Left ventricle myocardium inferior (tissue), 1 donor: Measurements from ENCODE around the gene SEC62. TPM values are rescaled to one million over a fixed set of nuclear protein-coding genes. Genes with fewer than 3 reads are reported as not detected.
A peak's percentile ranks its signal among the peaks of the same experiment; 100 is the strongest.

Experiments
- DNase-seq: peaks from one replicate; pipeline ENCODE4 v3.0.0-alpha.2; 2020
- H3K27ac ChIP-seq: fragments of 200-600 bp; replicated peaks from 2 replicates; pipeline ENCODE4 v1.8.0; 2021
- H3K27me3 ChIP-seq: fragments of 200-600 bp; 2 replicates; pipeline ENCODE4 v1.8.0; 2021; ENCODE audit warnings: low read depth
- H3K36me3 ChIP-seq: fragments of 200-600 bp; 2 replicates; pipeline ENCODE4 v1.8.0; 2021
- H3K4me1 ChIP-seq: fragments of 200-600 bp; 2 replicates; pipeline ENCODE4 v1.8.0; 2021
- H3K4me3 ChIP-seq: fragments of 200-600 bp; 2 replicates; pipeline ENCODE4 v1.8.0; 2021; ENCODE audit warnings: mild to moderate bottlenecking, moderate library complexity
- H3K9me3 ChIP-seq: fragments of 200-600 bp; replicated peaks from 2 replicates; pipeline ENCODE4 v1.8.0; 2021
- CTCF ChIP-seq: fragments of 200-600 bp; IDR thresholded peaks from 2 replicates; pipeline ENCODE4 v1.8.0; 2021; ENCODE audit warnings: antibody characterized with exemption, mild to moderate bottlenecking, borderline replicate concordance
- intact Hi-C: fragments of 100-400 bp; cut with micrococcal nuclease; formaldehyde crosslinking; loops from one replicate; pipeline ENCODE4 v1.11.0; 2022
- total RNA-seq: library from RNA; stranded (reverse); fragmentation: NEBNext Ultra II Directional; extraction: Animal tissue kit (Norgen Biotek cat#: 25700); gene quantifications from one replicate; pipeline ENCODE4 v1.2.1, GENCODE V29; 2021
- donor health status: DM: no; HTN: yes; CAD: no; lungs with severe emphysema.

SEC62 gene
- total RNA-seq, 1 donor from 2014 or later: 76.5 TPM

GRCh38 chr3:169998668-169999131, 32.1 kb downstream of the SEC62 start:
- Histone ChIP-seq H3K27me3 (no peaks in the 10 kb centered on the region), H3K9me3 (no peaks in the 10 kb centered on the region), H3K4me1 (peaks cover 27% of the 10 kb centered on the region), H3K36me3 (peaks cover 28% of the 10 kb centered on the region), H3K27ac (no peak overlapping the region), H3K4me3 (no peak overlapping the region)
- intact Hi-C loops: no loop called here
- DNase-seq: no peak
- no peak for TF ChIP-seq CTCF

DNA sequence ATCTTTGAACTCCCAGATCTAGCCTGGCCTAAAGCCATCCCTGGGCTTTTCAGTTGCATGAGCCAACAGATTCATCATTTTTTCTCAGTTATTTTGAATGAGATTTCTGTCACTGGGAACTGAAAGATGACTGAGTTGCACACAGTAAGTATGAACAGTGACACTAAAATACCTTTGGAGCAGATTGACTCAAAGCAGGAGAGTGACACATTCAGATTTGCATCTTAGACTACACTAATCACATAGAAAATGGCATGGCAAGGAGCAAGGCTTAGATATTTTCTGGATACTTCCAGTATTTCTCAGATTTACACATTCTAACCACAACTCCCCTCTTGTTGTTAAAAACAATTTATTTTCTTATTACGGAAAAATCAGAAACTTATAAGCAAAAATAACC, 32.8 kb downstream of the SEC62 start:
- intact Hi-C loops: no loop called here
- Histone ChIP-seq H3K4me1 (peaks cover 26% of the 10 kb centered on the region), H3K27me3 (no peaks in the 10 kb centered on the region), H3K9me3 (no peaks in the 10 kb centered on the region), H3K4me3 (no peak overlapping the region), H3K36me3 (peaks cover 21% of the 10 kb centered on the region), H3K27ac (no peak overlapping the region)
- DNase-seq: no peak
- no peak for TF ChIP-seq CTCF

GRCh38 chr3:170000051-170000450, 33.4 kb downstream of the SEC62 start:
- Histone ChIP-seq H3K9me3 (no peaks in the 10 kb centered on the region), H3K4me1 (peaks cover 19% of the 10 kb centered on the region), H3K36me3 (peaks cover 19% of the 10 kb centered on the region), H3K27ac (no peak overlapping the region), H3K27me3 (no peaks in the 10 kb centered on the region), H3K4me3 (no peak overlapping the region)
- no peak for DNase-seq
- no peak for TF ChIP-seq CTCF
- intact Hi-C loops: no loop called here

DNA sequence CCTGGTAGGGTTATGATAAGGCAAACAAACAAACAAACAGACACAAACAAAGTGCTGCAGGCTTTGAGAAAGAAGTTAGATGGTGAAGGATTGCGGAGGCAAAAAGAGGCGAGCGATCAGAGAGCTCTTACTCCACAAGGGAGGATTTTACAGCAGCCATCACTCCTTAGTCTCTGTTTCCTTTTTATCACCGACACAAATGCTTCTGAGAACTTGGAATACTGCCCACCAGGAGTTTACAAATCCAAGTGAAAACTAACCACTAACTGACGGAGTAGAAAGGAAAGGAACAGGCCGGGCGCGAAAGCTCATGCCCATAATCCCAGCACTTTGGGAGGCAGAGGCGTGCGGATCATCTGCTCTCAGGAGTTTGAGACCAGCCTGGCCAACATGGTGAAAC, 35.6 kb downstream of the SEC62 start:
- H3K4me3 ChIP-seq: peak overlapping the region; percentile 49
- no peaks in the 10 kb centered on the region for H3K9me3 ChIP-seq
- intact Hi-C loops: no loop called here
- DNase-seq: no peak
- no peaks in the 10 kb centered on the region for H3K27me3 ChIP-seq
- no peak for TF ChIP-seq CTCF
- H3K4me1 ChIP-seq: peaks cover 11% of the 10 kb centered on the region
- peak overlapping the region; percentile 71 for H3K27ac ChIP-seq
- peaks cover 4% of the 10 kb centered on the region for H3K36me3 ChIP-seq

GRCh38 chr3:170002879-170003278, 36.3 kb downstream of the SEC62 start:
- intact Hi-C loops: no loop called here
- no peak for DNase-seq
- TF ChIP-seq CTCF: no peak
- H3K36me3 ChIP-seq: no peaks in the 10 kb centered on the region
- H3K27me3 ChIP-seq: no peaks in the 10 kb centered on the region
- H3K4me1 ChIP-seq: peaks cover 11% of the 10 kb centered on the region
- H3K27ac ChIP-seq: peak overlapping the region; percentile 71
- no peaks in the 10 kb centered on the region for H3K9me3 ChIP-seq
- H3K4me3 ChIP-seq: peak overlapping the region; percentile 49
